ENCODE data around the gene ANO10.
"Not testable (repeated sequence)": the region's sequence is repeated elsewhere in the genome, so short reads cannot be mapped to it uniquely, and the experiment has no call there.

Gene ANO10

DNA sequence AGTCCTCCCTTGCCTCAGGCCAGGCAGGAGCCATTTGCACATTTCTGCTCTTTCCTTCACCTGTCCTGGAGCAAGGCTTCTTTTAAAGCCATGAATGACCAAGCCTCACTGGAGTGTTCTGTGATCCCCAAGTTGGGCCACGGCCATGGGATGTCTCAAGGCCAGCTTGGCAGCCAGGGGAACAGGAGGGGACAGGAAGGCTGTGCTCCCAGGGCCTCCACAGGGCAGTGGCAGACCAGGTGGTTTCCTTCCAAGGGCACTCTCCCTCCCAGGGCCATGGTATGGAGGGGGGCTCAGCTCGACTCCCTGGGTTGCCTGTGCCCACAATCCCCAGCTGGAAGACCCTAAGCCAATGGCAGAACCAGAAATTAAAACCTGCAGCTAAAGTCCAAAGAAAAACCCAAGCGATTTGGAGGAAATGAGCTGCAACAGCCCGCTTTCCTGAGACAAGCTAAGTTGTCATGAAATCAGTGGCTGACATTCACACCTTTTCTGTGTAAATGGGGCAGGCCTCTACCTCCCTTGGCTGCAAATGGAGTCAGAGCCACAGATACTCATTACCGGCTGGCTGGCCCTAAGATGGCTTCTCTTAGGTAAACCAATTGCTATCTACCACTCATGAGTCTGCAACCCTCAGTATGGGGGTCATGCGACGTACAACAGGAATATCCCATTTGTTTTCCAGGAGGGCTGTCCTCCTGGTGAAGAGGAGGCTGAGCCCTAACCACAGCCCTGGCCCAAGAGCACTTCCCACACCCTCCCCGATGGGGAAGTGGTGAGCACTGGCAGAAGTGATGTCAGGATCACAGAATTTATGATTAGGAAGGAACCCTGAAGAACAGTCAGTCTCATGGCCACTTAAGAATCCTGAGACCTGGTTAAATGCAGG, 252.2 kb downstream of the ANO10 start:
- no peak for DNase-seq

DNA sequence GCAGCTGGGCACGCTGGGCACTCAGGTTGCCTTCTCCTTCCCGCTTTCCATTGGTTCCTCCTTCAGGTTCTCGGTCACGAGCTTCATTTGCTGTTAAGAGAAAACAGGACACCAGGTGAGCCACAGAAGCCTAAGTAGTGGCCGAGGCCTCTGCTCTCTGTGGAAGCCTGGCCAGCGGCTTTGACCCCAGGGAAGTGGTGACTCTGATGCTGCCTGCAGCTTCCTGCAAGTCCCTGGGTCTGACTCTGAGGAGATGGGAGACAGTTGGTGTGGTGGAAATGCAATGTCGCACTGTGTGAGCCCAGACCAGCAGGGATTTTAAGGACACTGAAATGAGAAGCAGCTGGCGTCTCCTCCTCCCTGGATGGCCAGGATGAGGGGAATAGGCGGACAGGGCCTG, 254.9 kb downstream of the ANO10 start:
- no peak for DNase-seq

DNA sequence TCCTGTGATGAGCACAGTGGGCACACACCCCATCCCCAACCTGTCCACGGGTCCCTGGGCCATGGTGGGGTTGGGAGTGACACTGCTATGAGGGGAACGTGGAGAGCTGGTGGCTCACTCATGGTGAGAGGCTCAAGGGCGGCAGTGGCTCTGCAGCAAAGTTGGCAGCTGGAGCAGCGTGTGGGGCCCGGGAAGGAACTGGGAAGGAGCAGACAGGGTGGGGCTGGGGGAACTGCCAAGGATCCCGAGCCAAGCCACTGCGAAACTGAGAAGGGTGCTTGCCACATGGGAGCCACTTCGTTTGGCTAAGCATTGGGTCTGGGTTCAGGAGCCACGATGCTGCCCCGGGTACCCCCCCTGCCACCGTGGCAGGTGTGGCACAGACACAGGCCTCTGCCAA, 255.3 kb downstream of the ANO10 start:
- DNase-seq = no peak

DNA sequence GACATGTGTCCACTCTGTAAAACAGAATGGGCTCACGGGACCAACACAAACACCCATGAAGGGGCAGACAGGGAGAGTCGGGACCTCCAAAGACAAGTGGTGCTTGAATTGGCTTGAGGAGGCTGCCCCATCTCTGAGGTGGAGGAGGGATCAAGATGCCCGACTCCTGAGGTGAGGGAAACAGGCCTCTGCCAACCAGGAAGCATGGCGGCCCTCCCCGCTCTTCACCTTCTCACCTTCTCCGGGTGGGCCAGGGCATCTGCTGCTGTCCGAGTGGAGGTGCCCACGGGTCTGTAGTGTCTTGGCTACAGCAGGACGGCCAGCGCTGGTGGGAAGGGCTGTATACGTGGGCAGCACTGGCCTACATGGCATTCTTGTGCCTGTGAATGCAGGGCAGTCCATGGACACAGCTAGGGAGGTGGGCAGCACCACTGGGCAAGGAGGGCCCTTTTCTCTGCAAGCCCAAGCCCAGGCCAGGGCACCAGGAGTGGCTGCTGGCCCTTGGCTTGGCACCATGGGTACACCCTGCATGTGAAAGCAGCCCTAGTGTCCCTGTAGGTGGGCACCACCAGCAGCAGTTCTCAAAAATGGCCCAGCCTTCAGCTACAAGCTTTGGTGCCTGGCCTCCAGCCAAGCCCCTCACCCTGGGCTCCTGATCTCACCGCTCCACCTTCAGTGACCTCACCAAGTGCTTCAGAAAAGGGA, 256.1 kb downstream of the ANO10 start:
- DNase-seq = no peak

DNA sequence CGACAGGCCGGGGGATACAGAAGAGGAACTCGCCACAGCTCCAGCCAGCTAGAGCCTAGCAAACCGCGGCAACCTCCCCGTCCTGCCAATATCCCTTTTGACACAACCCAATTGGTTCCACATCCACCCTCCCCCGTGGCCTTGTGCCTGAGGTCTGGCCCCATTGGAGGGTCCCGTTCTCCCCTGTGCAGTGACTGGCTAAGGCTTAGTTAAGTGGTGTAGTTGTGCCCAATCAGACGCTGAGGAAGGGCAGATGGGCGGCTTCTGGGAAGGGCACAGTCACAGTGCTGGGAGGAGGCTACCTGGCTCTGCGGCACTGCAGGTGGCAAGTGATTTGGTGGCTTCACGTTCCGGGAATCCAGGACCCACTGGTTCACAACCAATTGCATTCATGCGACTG, 256.9 kb downstream of the ANO10 start:
- no peak for DNase-seq

DNA sequence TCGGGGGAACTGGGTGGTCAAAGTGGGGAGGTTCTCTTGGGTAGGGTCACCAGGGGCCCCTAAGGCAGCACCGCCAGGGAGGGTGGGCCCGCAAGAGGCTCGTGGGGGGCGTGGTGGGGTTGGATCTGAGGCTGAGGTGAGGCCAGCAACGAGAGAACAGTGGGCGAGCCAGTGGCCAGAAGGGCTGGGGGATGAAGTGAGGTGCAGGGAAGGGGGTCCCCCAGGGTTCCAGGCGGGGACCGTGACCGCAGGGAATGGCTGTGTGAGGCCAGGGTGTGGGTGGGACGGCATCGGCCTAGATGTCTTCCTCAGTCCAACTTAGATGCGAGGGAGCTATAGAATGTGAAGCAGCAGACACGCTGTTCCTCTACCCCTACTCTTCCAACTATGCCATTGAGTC, 257.3 kb downstream of the ANO10 start:
- DNase-seq = no peak

DNA sequence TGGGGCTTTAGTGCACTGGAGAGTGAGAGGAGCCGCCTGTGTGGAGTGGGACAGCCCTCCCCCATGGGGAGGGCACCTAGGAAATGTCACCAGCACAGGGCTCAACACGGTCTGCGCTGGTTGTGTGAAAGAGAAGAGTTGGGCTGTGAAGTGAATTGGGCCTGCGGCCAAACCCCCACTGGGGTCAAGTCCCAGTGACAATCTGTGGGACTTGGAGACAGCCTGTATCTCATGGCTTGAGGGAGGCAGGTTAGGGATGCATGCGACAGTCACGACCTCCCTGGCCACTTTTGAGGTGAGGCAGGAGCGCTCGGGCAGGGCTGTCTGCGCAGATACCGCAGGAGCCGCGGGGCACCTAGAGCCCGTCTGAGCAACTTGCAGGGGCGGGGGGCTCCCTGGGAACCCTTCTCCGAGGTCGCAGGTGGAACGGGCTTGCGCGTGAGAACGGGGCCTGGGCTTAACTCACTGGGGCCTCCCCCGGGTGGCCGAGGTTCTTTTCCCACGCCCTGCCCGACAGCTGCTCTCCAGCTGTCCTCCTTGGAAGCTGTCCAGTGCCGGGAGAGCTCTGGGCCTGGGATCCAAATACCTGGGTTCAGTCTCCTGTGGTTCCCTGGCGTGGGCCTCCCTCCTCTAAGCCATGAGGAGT, 258.1 kb downstream of the ANO10 start:
- DNase-seq = no peak

DNA sequence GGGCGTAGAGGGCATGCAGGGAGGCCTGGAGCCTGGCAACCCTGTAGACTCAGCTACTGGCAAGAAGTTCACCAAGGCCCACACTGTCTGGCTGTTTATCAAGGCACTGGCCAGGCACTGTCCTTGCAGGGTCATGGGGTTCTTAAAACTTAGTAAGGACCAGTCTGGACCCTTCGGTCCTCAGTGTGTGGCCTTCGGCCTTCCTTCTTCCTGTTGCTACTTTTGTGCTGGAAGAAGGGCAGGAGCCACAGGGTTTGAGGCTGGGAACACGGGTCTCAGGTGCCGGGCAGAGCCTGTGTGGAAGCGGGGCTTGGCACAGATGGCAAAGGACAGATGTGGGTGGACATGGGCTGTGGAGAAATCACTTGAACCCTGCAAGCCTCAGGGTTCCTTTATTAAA, 258.9 kb downstream of the ANO10 start:
- no peak for DNase-seq

DNA sequence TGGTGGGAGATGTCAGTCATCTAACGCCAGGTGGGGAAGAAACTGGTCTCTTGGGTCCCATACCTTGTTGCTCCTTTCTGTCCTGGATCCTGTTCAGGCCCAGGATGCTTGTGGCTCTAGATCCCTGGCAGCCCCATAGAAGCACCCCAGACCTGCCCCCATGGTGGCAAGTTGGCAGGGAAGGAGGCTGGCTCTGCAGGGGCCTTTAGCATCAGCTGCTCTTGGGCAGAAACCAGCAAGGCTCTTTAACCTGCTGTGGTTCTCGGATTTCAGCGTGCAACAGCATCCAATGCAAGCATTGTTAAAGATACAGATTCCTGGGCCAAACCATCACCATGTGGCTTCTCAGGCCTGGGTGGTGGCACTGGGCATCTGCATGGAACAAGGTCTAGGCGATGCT, 259.6 kb downstream of the ANO10 start:
- DNase-seq = no peak

DNA sequence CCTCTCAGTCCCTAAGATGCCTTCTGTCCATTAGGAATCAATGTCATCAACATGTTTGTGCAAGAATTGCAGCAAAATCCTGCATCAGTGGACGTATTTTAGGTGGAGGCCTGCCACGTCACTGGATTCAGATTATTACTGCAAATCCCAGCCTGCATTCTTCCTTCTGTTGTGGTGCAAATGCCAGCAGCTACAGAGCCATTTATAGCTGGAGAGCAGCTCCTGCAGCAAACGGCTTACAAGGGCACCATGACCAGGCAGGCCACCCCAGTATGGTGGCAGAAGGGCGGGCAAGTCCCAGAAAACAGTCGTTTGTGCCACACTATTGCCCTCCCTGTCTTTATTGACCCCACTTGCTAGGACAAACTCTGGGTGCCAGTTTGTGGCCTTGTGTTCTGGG, 260.7 kb downstream of the ANO10 start:
- DNase-seq = no peak

DNA sequence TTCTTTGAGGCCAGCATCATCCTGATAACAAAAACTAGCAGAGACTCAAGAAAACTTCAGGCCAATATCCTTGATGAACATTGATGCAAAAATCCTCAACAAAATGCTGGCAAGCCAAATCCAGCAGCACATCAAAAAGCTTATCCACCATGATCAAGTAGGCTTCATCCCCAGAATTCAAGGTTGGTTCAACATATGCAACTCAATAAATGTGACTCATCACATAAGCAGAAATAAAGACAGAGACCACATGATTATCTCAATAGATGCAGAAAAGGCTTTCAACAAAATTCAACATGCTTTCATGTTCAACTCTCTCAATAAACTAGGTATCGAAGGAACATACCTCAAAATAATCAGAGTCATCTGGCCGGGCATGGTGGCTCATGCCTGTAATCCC, 265.8 kb downstream of the ANO10 start:
- not testable (repeated sequence) for DNase-seq

DNA sequence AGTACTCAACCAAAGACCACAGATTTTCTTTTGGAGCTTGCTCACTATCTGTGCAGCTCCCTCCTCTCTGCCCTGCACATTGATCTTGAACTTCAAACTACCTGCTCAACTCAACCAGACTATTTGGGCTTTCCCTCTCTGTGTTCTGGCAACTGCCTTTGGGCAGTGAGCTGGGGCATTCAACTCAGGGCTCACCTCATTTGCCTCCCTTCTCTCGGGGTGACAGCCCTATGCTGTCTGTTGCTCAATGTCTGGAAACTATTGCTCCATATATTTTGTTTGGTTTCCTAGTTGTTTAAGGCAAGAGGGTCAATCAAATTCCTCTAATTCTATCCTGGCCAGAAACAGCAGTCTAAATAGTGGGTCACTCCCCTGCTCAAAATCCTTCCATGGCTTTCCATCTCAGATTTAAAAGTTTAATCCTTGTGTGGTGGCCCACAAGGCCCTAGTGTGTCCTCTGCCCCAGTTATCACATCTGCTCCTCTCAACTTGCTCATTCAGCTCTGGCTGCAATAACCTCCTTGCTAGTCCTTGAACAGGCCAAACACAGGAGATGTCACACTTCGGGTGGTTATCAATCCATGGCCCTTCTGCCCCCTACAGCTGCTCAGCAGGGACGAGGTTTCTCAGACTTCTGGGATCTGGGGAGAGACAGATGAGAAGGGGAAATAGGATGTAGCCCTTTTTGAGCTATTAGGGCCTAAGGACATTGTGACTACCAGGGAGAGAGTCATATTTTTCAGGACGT, 267.7 kb downstream of the ANO10 start:
- DNase-seq = no peak

DNA sequence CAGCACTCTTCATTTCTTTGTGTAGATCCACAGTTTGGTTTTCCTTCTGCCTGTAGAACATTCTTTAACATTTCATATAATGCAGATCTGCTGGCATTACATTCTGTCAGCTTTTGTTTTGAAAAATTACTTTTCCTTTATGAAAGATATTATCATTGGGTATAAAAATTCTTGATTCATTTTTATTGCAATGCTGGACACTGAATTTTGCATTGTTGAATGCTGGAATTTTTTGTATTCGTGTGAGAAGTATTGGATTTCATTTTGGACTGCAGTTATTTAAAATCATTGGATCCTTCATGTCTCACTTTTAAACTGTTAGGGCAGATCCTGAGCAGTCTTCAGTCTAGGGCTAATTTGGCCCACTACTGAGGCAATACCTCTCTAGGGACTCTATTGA, 268.4 kb downstream of the ANO10 start:
- no peak for DNase-seq

DNA sequence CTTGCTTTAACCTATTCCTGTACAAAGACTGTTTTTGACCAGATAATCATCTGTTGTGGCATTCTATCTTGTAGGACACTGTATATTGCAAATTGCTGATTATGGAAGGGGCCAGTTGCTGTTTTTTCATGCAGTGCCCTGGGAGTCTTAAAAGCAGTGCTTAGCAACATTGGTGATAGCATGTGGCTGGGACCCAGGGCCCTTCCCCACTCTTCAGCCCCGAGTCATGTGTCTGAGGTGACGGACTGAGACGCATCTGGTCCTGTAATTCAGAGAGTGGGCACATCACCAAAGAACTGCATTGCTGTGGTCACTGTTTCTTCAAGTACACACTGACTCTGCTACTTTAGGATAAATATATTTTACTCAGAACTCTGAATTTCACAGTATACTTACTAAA, 272.1 kb downstream of the ANO10 start:
- no peak for DNase-seq

DNA sequence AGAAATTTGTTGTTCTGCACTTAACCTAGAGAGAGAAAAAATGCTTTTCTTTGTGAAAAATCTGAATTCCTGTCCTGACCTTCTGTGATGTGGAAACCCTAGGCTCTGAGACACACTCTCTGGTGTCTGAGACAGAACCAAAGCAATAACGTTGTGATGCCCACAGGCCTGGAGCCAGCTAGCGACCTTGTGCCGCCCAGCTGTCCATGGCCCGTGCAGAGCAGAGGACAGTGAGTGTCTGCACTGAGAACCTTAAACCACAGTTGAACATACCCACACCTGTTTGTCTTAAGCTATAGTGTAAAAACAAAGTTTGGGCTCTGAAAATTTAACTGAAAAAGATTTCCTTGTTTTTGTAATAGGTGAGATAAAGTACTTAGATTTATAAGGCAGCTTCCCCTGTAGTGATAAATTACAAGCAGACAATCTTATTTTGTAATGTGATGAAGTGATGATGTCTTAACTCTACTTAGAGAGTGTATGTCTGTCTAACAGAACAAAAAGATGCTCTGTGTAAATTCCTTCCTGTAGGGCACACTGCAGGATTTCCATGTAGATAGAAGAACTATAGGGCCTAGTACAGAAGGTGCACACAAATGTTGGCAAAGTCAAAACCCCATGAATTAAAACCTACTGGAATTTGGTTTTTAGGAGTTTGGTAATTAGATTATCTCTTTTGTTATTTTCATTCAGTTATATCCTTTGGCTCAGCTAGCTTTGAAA, 272.8 kb downstream of the ANO10 start:
- DNase-seq = no peak

DNA sequence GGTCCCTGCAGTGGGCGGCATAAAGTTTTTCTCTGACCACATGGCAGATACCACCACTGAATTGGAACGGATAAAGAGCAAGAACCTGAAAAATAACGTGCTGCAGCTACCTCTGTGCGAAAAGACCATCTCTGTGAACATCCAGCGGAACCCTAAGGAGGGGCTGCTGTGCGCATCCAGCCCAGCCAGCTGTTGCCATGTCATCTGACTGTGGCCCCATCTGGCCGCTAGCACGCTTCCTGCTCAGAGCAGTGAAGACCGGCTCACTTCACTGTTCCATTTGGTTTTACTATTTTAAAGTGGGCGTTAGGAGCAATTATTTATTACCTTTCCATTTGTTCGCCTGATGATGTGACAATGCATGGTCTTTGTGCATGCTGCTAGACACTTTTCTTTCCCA, 273.5 kb downstream of the ANO10 start:
- DNase-seq = no peak

DNA sequence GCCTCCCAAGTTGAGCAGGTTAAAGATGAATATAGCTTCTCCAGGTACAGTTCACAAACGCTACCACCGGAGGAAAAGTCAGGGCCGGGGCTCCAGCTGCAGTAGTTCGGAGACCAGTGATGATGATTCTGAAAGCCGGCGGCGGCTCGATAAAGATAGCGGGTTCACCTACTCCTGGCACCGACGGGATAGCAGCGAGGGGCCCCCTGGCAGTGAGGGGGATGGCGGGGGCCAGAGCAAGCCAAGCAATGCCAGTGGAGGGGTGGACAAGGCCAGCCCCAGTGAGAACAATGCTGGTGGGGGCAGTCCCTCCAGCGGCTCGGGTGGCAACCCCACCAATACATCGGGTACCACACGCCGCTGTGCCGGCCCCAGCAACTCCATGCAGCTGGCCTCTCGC, 274.0 kb downstream of the ANO10 start:
- no peak for DNase-seq

DNA sequence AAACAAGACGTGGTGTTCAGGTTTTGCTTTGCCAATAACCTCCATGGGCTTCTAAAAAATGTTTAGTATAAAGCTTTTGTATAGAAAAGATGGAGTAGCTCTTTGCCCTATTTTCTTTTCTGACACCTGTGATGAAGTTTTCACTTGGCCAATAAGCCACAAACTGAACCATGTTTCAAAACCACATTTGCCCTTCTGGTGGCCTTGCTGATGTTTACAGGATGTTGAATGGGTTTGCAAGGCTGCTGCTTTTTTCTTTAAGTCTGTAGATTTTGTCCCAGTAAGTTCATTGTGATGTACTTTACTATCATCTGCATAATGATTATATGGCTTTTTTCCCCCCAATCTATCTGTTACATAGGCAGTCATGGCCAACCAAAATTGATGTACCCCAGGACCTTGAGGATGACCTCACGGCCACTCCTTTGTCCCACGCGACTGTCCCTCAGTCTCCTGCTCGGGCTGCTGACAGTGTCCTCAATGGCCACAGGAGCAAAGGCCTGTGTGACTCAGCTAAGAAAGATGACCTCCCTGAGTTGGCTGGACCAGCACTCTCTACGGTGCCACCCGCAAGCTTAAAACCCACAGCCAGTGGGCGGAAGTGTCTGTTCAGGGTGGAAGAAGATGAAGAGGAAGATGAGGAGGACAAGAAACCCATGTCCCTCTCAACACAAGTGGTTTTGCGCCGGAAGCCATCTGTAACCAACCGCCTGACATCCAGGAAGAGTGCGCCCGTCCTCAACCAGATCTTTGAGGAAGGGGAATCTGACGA, 274.6 kb downstream of the ANO10 start:
- DNase-seq = peak; percentile 39 to 42

DNA sequence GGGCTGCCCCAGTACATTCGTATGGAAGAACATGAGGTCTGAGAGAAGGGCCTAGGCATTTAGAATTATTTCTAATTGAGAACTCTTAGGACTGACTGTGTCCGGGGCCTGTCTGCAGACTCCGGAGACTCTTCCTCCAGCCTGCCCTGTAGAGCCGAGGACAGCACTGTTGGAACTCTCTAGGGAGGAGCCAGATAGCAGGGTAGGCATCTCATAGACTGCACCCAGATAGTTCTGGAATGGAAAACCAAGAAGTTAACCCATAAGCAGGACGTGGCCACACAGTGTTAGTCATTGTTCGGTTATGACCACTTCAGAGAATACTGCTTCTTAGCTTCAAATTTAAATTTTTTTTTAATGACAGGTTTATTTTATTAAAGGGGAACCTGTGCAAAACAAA, 275.9 kb downstream of the ANO10 start:
- peak in 1 of 2 experiments; percentile 38 for DNase-seq

DNA sequence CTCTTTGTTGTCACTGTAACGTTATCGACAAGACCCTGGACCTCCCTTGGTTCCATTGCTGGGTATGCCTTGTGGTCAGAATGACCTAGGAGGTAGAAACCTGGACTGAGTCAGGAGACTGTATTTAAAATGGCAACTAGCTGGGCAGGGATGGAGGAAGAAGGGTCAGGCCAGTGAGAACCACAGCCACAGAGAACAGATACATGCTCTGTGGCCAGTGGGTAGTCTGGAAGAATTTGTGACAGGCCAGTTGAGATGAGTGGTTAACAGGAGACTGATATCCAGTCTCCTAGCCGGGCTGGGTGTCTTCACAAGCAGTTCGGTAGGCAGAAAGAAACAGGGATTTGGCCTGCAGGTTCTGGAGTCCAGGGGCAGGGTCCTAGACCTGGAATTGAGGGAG, 276.6 kb downstream of the ANO10 start:
- DNase-seq = no peak

DNA sequence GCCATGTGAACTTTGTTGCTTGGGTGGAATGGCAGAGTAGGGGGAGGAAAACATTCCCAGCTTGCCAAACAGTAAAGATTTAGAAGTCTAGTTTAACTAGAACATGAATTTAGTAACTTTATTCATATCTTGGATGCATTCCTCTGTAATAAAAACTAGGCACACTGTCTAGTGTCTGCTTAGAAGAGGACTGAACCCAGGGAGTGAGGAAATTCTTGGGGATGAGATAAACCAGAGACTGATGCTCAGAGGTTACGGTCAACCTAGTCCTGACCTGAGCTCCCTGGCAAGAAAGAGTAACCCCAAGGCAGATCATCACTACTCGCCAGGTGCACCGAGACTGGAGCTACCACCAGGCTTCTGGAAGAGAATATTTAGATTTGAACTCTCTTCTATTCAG, 277.3 kb downstream of the ANO10 start:
- DNase-seq = no peak

DNA sequence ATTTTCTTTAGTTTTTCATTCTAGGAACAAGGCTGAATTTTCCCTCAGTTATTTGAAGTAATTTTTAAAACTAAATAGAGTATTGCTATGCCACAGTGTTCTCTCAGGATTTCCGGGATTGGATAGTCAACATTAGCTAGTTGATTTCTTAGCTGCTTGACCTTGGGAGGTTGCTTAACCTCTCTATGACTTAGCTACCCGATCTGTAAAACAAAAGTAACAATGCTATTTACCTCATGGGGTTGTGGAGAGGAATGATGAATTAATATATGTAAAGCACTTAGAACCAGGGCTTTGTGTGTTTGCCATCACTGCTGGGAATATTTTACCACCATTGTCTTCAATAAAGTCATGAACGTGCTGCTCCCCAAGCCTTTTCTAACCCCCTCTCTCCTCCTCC, 278.0 kb downstream of the ANO10 start:
- DNase-seq = no peak
